Germinal center (tissue), 1 donor: ENCODE data around the gene FBXL13.

ENCODE experiments used
- DNase-seq: peaks from one replicate; pipeline ENCODE4 v3.0.0; 2012; ENCODE audit warnings: mixed read lengths, low spot score

Gene FBXL13

DNA sequence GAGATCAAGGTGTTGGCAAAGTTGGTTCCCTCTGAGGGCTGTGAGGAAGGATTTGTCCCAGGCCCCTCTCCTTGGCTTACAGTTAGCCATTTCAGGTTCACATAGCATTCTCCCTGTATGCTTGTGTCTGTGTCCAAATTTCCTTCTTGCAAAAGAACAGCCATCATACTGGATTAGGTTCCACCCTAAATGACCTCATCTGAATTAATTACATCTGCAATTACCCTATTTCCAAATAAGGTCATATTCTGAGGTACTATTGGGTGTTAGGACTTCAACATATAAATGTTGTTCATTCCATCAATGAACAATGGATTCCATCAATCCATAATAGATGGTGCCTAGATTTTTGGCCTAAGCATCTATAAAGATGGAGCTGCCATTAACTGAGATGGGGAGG lies 178.0 kb downstream of the FBXL13 start:
- no peak for DNase-seq

DNA sequence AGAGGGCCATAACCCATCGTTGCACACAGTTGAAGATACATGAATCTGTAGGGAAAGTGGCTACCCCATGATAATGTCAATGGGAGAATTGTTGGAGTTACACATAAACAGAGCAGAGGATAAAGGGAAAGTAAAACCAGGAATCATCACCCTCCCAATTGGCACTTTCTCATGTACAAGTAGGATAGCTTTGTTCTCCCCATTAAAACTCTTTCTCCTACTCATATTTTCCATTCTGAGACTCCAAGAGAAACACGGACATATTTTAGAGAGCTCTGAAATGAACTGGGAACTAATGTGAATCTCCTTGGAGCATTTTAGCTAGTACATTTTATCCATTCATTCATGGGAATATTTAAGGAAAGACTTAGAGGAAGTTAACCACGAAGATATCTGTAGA lies 179.0 kb downstream of the FBXL13 start:
- DNase-seq: no peak

DNA sequence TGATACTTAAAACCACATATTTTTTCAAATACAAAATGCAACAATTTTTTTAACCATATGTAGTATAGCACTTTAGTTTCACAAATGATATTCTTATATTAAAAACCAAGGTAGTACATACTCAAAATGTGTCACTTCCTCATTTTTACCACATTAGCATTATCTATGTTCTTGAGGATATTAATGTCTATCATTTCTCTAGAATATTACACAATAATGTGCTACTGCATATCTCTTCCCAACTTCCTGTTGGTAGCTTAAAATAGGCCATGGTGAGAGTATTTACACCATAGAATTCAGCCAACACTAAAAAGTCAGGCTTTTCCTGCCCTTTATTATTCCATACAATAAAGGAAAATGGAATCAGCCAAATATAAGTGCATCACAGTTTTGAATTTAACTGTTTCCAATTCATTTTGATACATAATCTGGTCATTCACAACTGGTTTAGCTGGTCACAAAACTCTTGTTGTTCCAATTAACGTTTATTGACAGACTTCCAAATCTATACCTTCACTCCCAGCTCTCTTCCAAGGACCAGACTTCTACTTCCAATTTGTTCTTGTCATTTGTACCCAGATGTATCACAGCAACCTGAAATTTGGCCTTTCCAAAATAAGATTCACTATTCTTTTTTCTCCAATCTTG lies 181.8 kb downstream of the FBXL13 start:
- DNase-seq: peak; percentile 19

DNA sequence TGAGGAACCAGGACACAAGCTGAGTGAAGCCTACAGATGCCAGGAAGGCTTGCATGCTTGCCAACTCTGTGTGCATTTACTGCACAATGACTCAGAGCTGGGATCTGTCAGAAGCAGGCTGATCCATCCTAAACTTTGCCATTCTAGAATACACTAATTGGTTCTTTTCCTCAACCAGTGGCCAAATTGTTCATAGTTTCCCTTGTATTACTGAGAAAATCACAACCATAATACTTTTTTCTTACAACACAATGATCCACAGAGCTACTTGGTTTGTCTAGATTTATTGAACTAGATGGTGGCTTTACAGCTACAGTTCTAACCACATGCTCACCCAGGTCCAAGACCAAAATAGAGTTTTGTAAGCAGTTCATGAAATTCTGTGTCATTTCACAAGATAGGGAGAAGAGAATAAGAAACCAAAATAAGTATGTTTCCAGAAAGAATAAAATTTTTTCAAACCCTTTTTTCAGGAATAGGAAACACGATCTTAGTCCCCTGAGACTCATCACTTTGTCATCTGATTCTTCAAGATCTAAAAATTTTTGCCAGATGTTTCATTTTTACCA lies 182.8 kb downstream of the FBXL13 start:
- no peak for DNase-seq

DNA sequence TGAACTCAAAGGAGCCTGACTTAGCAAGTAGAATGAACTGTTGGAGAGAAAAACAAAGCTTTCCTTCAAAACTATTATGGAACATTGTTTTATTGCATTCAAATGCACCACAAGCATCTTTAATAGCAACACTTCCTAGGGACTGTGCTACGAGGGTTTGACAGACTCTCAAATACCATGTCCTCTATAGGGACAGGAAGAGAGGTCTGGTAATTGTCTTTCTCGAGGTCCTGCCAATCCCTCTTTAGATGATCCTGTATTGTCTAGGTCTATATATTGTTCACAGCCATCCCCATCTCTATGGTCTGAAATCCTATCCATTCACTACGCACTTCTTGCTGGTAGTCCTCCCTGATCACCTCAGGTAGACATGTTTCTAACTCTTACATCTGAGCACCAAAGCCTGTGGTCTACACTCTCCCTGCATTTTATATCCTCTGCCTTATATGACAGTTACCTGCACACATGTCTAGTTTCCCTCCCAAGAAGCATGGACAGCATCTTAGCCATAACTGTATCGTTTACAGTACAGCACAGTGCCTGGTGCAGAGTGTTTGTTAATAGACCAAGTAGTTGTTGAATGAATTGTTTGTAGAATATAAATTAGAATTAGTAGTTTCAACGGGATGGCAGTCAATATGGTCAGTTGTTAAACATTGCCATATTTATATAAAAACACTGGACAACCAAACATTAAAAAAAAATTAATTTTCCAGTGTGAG lies 183.5 kb downstream of the FBXL13 start:
- DNase-seq: no peak

DNA sequence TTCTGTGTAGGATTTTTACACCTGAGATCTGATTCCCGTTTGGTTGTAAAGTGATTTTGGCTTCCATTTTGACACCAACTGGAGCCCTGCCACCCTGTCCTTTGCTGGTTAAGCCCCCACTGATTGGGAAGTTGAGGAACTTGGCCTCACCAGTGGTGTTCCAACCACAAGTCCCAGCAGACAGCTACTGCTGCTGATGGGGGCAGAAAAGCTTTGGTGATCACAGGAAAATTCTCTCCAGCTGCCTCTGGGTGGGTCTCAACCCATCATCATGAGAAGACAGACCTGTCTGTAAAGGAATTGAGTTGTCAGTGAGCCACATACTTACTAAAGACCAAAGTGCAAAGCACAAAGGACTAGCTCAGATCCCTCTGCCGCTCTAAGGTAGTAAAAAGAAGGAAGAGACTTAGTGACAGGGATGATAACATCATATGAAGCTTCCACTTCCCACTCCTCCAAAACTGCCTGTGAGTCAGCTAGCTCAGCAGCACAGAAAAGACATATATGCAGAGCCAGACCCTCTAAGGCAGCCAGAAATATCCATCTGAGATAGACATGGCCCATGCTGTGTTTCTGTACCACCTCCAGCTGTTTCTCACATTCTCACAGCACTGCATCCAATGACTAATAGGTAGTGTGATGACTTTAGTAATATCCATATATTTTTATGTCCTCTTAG lies 184.2 kb downstream of the FBXL13 start:
- no peak for DNase-seq

DNA sequence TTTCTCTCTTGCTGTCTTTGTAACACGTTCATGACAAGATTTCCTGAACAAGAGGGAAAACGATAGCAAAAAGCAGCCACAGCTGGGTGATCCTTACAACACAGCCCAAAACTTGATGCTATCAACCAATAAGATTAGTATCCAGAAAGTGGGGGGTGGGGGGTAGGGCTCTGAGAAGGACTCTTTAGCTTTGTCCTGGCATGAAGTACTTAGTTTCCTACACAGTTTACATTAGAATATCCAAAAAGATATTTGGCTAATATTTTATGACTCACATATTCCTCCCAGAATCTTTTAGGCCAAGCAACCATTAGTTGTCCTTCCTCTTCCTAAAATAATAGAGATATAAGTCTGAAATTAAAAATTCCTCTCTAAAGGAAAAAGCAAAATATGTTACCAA lies 184.7 kb downstream of the FBXL13 start:
- DNase-seq: no peak

DNA sequence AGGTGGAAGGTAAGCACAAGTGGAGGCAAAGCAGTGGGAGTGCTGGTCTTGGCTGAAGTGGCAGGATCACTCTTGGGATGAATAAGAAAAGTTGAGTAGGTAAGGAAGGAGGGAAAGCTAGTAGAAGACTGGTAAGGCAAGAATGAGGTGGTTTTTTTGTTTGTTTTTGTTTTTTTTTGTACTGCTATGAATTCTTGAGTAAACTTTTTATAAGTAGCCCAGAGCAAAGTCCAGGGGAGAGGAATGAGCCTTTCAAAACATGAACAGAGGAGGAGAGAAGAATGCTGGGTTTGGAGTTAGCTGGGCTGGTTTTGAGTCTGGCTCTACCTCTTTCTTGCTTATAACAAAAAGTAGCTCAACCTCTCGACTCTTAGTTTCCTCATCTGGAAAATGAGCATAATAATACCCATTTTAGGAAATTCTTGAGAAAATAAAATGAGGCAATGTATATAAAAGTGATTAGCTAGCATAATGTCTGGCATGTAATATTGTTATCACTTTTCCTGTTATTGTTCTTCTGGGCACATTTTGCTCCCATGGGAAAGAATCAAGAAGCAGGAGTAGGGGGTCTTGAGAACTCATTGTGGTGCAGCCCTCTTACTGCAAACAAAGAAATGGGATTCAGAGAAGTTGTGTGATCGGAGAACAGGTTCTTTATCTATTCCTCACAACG lies 185.9 kb downstream of the FBXL13 start:
- DNase-seq: no peak

DNA sequence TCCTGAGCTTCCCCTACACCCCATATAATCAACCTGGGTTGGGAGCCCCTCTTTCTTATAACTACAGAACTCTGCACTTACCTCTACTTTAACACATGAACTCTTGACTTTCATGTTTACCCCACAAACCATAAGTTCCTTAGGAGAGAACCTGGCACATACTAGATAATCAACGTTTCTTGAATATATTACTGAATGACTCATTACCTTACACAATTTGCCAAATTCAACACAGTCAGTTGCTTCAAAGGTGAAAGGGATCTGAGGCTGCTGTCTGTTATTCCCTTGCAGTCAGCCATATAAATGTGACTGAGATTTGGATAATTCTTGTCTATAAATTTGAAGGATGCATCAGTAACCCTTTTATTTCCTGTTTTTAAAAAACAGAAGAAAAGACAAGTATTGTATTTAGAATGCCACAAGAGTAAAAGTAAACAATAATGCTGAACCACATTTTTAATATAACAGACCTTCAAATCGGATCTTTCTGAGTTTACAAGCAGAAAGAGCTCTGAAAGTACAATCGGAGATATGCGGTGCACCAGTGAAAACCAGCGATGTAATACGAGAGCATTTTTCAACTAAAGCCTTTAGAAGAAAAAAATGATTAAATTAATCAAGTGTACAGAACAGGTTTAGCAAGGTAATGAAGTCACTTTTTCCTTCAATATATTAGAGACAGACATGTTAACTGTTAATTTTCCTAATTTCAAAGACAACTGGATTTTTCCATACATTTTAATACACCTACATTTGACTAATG lies 191.3 kb downstream of the FBXL13 start:
- DNase-seq: no peak

DNA sequence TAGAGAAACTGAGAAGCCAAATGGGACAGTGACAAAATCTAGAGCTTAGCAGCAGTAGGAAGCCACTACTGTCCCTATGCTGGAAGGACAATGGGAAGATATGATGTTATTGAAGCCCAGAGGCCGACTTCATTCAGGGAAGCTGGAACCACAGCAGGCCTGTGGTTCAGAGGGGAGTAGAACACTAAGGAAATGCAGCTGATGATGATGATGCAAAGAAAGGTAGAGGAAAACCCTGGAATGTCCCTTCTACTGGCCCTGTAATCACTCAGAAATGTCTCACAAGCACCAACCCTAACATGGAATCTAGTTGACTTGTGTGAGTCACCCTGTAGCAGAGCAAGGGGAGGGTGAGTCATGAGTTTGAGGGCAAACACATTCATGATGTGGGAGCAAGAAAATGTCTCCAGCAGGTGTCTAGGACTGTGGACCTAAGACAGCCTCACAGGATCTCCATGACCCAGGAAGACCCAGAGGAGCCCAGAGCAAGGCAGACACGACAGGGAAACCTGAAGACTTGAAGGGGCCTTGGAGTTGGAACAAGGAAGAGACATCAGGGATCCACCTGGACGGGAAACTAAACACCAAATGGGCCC lies 198.8 kb downstream of the FBXL13 start:
- no peak for DNase-seq

DNA sequence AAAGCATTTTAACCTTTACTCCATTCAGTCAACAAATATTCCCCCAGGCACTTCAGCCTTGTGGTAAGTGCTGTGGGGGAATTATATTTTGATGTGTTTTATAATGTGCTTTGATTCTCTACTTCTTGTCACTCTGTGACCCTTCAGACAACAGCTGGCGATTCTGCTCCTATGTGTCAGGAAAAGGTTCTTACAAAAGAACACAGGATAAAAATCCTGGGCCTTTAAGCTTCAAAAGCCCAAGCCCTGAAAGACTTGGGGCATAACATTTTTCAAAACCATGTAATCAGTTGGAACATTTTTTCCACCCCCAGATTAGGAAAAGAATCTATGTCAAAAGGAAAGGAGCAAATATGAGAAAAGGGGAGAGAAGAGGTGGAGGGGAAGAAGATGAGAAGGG lies 199.6 kb downstream of the FBXL13 start:
- no peak for DNase-seq

DNA sequence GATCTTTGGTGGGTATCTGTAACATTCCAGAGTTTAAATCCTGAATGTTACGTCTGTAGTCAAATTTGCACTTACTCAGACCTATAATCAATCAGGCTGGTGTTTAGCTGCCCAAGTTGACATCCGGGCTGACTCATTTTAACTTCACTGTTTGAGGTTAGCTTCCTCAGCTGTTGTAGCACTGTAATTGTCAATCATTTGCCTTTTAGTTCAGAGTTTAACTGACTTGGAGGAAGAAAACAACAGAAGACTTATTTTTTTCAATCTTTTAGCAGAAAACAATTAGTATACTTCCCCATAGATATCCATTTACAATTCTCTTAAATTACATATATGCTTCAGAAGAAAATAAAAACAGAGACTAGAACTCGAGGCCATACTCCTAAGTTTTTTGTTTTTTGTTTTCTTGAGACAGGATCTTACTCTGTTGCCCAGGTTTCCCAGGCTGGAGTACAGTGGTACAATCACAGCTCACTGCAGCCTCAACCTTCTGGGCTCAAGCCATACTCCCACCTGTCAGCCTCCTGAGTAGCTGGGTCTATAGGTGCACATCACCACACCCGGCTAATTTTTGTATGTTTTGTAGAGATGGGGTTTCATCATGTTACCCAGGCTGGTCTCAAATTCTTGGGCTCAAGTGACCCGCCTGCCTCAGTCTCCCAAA lies 200.3 kb downstream of the FBXL13 start:
- no peak for DNase-seq

DNA sequence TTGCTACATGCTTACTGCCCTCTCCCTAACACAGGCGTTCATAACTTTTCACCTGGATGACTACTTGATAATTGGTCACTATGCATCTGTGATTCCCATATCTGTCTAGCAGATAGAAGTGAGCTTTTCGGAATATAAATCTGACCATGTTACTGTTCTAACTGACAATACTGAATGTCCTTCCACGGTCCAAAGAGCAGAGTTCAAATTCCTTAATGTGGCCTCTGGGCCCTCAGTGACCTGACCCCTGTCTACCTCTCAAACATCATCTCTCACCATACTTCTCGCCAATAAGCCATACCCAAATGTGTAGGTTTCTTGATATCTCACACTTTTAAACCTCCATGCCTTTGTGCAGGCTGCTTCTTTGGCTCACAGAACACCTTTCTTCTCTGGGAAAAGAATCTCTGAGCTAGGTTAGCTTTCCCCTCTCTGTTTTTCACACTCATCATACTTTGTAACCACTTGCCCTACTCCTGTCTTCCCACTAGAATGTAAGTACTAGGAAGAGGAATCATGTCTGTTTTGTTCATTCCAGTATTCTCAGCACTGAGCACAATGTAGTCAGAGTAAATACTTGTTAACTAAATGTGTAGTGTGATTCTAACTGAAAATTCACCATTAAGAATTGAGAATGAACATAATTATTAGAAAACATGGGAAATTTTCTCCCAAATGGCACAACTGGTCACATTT lies 201.0 kb downstream of the FBXL13 start:
- no peak for DNase-seq

DNA sequence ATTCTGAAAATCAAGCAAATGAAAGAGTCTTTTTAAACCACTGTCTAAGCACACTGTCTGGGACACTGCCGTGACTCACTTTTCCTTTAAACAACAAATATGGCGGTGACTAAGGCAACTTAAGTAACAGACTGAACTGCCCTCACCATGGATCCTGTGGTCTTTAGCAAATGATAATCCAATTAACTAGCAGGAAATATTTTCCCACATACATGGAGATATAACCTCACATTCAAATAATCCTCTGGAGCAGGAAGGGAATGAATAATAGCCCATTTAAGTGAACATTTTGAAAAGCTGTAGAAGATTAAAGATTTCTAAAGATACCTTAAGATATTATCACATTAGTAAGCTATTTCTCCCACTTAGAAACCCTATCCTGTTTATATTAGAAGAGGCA lies 202.1 kb downstream of the FBXL13 start:
- no peak for DNase-seq

DNA sequence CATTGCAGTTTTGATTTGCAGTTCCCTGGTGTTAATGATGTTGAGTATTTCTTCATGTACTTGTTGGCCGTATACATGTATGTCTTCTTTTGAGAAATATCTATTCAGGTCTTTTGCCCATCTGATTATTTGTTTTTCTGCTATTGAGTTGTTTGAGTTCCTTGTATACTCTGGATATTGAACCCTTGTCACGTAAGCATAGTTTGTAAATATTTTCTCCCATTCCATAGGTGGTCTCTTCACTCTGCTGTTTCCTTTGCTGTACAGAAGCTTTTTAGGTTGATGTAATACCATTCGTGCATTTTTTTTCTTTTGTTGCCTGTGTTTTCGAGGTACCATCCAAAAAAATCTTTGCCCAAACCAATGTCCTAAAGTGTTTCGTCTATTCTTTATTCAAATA lies 205.4 kb downstream of the FBXL13 start:
- DNase-seq: no peak

DNA sequence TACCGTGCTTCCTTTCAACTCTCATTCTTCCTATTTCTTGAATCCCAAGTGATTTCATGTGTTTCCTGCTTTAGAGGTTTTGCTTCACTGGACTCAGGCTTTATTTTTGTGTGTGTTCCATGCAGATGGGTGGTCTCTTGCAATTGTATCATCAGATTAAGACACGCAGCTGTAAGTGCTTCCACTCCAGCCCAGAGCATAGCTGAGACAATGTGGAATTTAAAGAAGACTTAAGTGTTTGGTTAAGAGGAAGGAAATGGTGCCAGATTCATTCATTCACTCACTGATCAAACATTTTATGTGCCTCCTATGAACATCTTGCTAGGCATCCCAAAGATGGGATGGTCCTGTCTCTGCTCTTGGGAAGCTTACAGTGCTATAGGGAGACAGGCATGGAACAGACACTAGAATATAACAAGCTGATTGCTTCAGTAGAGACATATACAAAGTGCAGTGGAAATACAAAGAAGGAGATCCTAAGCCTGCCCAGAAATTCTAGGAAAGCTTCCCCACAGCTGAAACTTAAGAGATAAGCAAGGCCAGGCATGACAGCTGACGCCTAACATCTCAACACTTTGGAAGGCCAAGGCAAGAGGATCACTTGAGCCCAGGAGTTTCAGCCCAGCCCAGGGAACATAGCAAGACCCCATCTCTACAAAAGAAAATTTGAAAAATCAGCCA lies 207.9 kb downstream of the FBXL13 start:
- no peak for DNase-seq

DNA sequence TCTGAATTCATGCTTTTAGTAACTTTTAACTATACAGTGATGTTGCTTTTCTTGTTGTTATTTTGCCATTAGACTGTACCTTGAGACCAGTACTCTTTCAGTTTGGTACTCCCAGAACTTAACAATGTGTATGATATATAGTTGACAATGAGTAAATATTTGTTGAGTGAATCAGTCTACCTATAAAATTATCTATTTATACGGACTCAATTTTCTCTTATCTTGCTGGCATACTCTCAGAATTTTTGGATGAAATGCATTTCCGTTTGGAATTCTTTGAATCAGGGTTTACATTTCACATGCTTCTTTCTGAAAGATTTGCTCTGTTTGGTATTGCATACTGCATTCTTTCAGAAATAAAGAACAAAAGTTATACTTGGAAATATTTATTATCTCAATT lies 209.6 kb downstream of the FBXL13 start:
- no peak for DNase-seq

DNA sequence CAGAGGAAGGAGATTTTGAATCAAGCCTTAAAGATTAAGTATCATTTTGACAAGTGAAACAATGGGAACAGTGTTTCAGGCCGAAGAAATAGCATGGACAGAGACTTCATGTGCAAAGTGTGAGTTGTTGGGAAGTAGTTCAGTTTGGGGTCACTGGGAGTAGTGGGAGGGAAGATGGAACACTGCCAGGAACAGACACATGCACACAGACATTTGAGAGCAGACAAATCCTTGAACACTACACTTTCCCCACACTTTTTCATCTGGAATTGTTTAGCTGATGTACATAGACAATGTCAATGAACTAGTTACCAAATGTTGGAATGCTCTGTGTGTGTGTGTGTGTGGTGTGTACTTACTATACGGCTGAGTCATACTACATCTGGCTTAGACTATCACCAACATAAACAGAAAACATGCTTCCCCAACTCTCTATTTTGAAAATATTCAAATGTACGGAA lies 214.2 kb downstream of the FBXL13 start:
- DNase-seq: no peak

DNA sequence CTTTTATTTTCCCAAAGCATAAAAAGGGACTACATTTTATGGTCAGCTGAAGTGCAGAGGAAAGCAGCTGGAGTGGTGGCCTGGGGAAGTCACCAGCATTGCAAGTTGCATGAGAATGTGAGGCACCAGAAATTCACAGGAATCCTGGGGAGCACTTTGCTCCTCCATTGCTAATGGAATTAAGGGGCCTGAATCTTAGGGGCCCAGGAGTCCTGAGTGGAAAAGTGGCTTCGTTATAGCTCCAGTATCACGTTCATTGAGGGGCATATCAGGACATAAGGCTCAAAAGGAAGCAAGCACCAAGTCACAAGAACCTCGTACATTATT lies 214.8 kb downstream of the FBXL13 start:
- DNase-seq: no peak
